Measurements from ENCODE around the gene ARHGEF11.

Gene ARHGEF11

DNA sequence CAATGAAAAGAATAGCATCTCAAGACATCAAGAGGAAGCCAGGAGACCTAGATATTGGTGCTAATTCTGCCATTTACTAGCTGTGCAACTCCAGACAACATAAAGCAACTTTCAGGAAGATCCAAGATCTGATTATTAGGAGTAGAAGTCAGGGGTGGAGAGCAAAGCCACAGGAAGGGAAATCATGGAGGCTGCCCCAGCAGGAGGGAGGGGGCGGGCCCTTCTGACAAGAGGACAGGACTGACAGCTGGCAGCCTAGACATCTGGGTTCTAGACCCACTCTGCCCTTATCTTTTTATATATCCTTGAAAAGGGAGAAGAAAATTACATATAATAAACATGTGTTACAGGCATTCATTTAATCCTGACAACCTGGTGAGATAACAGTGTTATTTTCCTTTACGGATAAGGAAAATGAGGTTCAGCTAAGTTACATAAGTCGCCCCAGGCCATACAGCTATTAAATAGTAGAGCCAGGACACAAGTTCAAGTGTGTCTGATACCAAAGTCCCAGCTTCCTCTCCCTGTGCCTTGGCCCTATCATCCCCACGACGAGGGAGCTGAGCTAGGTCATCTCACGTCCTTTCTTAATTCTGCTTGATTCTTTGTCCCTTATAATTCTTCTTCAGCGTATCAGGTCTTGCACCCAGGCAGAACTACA, 46.6 kb downstream of the ARHGEF11 start:
- no peak for DNase-seq

DNA sequence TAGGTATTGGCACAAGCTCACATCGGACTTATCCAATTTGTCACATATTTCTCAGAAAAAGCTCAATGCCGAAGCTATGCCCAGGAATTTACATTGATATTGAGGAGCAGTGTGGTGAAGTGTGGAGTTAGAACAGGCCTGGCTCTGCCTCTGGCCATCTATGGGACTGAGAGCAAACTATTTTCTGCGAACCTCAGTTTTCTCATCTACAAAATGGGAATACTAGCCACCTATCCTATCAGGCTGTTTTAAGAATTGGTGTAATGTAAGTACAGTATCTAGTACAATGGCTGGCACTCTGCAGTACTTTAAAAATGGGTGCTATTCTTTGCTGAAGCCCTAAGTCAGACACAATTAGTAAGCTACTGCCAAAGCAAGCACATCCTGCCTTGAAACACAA, 47.2 kb downstream of the ARHGEF11 start:
- no peak for DNase-seq

DNA sequence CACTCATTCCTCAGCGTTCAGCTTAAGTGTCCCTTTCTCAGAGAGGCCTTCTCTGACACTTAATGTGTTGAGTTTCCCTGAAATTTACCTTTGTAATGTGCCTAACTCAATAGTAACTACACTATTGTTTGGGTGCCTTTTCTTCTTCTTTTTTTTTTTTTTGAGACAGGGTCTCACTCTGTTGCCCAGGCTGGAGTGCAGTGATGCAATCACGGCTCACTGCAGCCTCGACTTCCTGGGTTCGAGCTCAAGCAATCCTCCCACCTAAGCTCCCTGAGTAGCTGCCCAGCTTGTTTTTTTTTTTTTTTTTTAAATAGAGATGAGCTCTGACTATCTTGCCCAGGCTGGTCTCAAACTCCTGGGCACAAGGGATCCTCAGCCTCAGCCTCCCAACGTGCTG, 50.1 kb downstream of the ARHGEF11 start:
- DNase-seq = no peak

DNA sequence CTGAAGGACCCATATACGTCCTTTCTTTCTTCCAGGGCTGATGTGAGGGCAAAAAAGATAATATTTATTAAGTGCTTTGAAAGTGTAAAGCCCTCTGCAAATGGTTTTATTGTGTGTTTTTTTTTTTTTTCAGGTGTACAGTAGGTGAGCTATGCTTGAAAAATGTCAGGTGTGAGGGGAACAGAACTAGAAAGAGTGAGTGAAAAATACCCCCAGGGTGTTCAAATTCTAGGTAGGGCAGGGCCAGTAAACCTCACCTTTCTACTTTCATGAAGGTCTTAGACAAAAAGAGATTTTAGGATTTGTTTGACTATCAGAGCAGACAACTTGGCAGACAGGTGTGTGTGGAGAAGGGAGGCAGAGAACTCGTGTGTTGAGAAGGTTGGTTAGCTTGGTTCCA, 51.3 kb downstream of the ARHGEF11 start:
- no peak for DNase-seq

DNA sequence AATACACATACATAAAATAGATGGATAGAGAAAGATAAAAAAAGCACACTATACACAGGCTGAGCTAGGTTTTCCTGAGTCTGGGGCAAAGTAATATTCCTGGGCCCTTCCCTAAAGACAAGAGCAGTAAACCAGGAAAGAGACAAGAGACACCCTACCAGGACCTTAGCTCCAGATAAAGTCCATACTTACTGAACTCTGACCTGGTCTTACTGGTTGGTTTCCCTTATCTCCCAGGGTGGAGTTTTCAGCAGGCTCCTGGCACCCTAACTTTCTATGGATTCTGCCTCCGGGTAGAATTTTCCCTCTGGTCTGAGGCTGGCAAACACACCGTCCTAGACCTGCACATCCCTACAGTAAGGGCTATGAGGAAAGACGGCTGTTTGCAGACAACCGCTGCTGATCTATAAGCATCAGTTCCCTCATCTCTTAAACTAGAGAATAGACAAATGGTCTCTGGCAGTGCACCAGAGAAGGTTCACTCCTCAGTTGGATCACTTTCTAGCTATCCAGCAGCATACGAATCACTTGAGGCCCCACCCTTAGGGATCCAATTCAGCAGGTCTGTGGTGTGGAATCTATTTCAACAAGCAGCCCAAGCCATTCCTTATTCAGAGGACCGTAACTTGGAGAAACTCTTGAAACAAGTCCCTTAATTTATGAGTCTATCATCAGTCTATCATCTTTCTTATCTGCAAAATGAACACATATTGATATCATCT, 52.0 kb downstream of the ARHGEF11 start:
- no peak for DNase-seq

DNA sequence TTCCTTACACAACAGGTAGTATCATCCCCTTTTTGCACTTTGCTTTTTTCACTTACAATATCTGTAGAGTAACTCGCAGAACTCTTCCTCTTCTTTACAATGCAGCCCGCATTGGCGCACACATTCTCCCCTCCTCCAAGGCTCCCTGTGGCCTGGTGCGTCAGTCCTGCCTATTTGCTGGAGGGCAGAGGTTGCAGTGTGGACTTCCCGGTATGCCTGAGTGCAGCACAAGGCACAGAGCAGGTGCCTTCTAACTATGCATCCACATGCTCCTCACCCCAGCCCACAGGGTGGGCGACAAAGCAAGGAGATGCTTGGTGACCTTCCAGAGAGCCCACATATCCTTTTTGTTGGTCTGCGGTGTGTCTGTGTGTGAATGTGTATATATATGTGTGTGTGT, 53.3 kb downstream of the ARHGEF11 start:
- DNase-seq = no peak

DNA sequence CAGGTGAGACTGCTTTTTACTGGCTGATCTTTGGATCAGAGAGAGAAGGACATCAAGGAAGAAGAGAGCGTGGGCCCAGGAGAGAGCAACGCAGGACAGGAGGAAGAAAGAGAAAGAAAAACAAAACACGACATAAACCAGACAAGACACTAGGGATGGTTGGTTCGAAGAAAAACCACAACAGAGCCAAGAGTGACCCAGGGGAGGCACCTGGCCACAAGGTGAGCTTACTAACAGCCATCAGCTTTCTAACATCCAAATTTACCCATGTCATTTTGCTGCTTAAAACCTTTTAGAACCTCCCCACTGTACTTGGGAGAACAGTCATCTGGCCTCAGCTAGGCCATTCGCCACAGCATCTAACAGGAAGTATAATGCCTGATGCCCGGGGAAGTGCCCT, 57.8 kb downstream of the ARHGEF11 start:
- DNase-seq = no peak

DNA sequence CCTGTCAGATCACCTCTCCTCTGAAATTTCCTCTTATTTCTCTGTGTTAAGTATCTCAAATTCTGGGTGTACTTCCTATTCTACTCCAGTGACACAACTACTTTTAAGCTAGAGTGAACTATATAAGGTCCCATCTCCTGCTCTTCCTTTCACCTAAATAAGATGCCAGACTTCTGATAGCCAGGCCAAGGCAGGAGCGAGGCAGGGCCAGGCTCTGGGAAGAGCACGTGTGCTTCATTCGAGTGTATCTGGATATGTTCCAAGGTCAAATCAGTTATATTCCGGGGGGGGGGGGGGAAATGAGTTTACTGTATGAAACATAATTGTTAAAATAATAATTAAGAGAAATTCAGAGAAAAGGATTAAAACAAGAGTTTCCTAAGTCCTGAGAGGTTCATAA, 65.0 kb downstream of the ARHGEF11 start:
- DNase-seq = no peak

DNA sequence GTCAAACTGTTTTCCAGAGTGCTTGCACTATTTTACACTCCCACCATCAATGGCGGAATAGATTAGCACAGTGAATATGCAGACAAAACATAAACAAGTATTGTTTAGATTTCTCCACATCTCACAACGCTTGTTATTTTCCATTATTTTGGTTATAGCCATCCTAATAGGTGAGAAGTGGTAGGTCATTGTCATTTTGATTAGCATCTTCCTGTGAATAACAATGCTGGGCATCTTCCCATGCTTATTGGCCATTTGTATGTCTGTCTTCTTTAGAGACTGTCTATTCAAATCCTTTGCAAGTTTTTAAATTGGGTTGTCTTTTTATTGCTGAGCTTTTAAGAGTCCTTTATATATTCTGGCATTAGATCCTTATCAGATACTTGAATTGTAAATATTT, 70.5 kb downstream of the ARHGEF11 start:
- no peak for DNase-seq

DNA sequence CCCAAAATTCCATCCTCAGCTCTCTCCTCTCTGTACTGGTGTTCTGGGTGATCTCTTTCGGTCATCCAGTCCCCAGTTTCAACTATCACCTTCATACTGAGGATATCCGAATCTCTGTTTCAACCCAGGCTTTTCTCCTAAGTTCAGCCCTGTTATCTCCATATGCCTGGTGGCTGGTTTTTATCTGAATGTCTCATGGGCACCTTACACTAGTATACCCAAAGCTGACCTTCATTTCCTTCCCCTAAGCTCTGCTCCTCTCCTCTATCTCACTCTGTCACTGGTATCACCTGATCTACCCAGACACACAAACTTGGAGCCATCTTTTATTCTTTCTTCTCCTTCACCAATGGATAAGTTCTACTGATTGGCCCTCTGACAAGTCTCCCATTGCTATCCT, 72.1 kb downstream of the ARHGEF11 start:
- DNase-seq = no peak

DNA sequence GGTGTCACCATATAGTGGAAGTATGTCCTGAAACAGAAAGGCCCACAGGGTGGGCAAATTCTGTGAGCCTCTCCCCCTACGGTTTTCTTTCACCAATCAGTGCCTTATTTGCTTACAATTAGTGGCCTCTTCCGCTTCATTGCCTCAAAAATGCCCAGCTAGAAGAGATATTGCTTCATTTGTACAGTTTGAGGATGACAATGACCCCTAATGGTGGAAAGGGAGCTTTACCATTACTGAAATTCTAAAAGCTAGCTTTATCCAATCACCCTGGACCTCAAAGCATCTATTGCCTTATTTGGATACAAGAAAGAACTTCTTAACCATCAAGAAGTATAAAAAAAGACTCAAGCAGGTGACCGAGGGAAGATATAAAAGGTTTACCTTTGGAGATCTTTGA, 75.5 kb downstream of the ARHGEF11 start:
- DNase-seq = no peak

DNA sequence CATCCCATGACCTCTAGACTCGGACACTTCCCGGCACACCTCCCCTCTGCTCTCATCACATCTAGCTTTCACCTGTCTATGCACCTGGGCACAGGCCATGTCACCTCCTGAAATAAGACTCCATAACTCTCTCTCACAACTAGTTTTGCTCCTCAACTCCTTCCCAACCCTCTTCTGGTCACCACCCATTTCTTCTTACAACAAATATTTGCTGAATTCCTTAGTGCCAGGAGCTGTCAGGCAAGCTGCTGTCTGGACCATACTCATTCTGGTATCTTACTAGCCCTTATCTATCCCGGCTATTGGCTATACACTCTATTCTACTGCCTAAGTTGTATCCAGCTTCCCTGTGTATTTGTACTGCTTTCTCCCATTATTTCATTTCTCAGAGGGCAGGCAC, 76.0 kb downstream of the ARHGEF11 start:
- no peak for DNase-seq

DNA sequence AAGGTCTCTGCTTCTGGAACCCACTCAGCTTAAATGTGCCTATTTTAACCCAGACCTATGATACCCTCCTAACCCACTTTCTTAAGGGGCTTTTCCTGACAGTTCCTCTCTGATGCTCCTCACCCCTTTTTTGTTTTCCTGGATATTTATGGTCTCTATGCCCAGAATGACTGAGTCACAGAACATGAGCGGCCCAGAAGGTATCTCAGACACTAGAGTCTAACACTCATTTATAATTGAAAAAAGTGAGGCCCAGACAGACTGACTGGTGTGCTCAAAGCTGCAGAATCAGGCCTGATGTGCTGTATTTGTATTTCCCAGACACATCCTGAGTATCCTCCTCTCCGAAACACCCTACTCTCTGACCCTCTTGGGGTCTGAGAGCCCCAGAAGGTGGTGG, 81.1 kb downstream of the ARHGEF11 start:
- no peak for DNase-seq

DNA sequence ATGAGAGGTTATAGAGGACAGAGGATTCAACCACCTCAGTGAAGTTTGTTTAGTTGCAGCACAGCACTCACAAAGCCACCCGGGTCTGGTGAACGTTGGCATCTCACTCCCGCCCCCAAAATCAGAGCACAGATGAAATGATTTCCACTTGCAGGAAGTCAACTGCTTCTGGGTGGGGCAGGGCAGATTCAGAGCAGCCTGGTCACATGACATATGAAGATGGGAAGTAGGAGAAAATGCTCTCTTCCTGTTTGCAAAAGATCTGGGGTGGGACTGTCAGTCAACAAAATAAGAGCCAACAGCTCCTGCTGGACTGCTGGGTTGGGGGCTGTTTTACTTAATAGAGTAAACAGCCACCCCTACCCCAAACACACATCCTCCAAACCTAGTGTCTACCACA, 81.9 kb downstream of the ARHGEF11 start:
- DNase-seq = no peak

DNA sequence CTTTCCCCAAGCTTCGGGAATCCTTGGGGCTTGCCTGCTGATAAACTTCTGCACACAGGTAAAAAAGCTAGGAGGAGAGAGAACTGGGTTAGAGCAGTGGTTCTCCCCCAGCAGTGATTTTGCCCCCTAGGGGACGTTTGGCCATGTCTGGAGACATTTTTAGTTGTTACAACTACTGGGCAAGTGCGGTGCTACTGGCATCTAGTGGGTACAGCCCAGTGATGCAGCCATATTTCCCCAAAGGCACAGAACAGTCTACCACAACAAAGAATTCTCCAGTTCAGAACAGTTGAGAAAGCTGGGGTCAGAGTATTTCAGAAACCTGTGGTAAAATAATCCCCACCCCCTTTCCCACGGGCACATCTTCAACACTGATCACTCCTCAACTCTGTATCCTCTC, 83.8 kb downstream of the ARHGEF11 start:
- DNase-seq = no peak

DNA sequence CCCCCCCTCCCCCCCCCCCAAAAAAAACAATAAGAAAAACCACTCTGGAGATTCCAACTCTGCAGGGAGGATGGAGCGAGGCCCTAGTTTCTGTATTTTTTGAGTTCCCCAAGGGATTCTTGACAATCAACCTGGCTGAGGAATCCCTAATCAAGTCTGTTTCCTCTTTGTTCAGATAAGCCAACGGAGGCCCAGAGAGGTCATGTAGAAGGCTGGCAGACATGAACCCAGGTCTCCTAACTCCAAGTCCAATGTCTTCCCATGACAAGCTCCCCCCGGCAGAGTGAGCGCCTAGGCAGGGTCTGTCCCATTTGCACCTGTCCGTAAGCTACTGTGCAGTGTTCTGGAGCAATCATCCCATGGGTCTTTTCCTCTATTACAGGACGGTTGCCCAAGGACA, 85.6 kb downstream of the ARHGEF11 start:
- DNase-seq = no peak

DNA sequence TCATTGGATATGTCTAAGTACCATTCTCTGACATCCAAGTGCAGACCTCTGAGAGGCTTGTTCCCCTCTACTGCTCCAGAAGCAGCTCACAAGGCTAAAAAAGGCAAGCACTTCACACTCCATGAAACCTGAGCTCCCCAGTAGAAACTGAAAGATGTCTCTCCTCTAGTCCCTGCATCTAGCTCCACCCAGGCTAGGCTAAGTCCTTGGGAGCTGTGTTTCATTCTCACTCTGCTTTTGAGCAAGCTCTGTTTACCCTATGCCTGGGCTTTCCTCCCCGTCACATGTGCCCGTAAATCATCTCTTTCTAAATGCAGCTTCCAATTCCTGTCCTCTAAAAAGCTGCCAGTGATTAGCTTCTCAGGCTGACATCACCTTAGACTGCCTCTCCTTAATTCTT, 86.1 kb downstream of the ARHGEF11 start:
- DNase-seq = peak; percentile 61

DNA sequence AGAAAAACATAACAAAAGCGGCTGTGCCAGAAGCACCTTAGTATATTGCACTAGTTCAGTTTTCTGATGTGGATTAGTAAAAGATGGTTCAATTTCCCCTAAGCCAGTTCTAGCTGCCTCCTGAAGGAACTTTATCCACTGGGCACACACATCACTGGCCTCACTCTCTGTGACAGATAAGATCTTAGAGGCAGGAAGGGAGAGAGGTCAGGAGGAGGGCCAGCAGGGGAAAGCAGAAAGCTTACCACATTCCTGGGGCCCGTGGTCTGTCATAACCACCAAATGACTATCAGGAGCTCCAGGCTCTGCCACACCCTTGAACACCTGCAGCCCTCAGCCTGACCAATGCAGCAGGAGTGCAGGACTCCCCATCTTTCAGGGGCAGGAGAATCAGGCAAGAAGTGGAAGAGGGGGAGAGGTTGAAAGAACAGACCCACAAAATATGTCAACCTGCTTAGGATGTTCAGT, 87.3 kb downstream of the ARHGEF11 start:
- no peak for DNase-seq

DNA sequence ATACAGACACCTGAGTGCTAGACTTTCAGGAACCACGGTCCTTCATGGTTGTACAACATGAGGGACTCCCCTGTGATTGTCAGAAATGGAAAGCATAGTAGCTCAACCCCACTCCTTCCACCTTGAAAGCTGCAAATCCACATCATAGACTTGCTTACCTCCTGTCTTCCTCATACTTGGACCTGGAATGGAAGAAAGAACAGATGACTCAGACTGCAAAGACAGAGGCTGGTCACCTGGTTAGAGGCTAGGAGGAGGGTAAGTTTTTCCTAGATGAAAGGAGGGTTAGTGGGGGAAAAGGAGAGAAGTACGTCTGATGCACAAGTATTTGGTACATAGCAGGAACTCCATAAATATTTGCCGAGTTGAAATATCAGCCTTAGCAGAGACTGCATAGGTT, 87.9 kb downstream of the ARHGEF11 start:
- DNase-seq = no peak

DNA sequence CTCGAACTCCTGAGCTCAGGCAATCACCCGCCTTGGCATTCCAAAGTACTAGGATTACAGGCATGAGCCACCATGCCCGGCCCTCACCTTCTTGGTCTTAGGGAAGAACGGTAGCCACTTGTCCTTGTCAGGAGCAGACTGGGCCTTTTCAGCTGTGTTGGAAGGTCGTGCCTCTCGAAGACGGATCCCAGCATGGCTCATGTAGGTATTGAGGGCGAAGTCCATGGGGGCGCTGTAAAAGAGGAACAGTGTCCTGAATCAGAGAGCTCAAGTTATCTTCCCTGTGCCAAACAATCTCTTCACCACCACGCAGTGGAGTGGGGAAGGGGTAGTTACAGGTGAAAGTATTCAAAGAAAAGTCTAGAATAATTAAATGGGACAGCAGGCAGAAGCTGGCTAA, 89.2 kb downstream of the ARHGEF11 start:
- DNase-seq = no peak

DNA sequence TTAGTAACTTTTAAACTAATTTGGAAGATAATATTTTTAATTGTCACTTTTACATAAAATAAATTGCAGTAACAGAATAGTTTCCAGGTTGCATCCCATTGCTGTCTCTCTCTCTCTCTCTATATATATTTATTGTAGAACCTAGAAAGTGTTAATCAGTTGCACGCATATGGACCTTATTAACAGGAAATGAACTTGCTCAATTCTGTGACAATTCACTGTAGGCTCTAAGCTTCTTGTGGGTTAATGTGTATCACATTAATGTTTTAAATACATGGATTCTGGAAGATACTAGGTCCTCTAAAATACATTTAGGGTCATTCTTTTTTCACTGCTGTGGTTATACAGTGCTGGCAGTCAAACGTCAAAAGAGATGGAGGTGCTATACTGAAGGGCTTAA, 92.0 kb downstream of the ARHGEF11 start:
- no peak for DNase-seq

DNA sequence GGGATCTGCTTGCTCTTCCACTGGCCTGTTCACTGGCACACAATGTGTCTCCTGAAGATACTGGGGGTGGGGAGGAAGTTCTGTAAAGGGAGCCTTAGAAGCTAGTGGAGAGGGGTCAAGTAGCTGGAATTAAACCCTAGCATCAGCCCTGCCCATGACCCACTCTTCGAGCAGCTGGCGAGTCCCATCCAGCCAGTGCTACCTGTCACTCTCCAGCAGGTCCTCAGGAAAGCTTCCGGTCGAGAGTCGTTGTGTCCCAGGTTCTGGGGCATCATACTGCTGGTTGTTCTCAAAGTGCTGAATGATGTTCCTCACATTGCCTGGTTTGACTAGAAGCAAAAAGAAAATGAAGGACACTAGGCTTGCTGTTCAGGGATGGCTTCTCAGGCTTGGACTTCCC, 94.2 kb downstream of the ARHGEF11 start:
- DNase-seq = no peak

DNA sequence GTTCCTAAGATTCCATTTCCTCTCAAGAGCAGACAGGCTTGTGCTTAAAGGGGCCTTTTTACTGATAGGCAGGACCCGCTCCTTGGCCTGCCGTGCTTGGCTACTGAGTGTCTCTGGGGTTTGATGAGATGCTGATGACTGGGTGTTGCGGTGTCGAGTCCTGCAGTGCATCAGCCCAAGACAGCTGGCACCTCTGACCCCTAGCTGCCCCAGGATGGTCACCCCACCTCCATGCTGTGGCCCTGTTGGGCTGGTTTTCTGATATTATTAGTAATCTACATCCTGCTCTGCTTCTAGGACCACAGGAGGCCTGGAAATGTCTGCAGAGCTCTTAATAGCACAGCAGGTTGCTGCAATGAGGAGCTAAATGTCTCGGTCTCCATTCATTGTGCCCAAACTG, 96.4 kb downstream of the ARHGEF11 start:
- DNase-seq = no peak

DNA sequence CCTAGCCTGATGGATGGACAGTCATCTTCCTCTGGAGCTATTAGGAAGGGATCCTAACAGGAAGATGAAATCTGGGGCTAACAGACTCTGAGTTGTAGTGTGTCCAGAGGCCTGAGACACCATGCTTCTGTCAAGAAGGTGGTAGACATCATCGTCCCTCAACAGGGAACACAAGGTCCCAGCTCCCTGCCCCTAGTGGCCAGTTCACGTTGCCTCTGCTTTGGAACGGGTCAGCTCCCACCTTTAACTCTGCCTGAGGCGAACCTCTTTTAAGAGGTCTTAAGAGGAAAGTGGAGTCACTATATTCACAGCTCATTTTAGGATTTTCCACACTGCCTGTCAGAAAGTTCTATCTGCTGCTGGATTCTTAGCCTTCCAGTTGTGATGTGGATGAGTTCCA, 96.8 kb downstream of the ARHGEF11 start:
- no peak for DNase-seq
